ENCODE measurements around the gene DAGLB.
A peak's percentile ranks its signal among the peaks of the same experiment; 100 is the strongest.
"Not testable (repeated sequence)": the region's sequence is repeated elsewhere in the genome, so short reads cannot be mapped to it uniquely, and the experiment has no call there.

Gene DAGLB

GRCh38 chr7:6400243-6401105 is 47.3 kb downstream of the DAGLB start:
- DNase-seq = not testable (repeated sequence)

- DNase-seq = no peak
Observed at GRCh38 chr7:6399351-6399750, 48.4 kb downstream of the DAGLB start.

GRCh38 chr7:6398943-6399342 is 48.8 kb downstream of the DAGLB start:
- DNase-seq = peak in 7 of 58 donors; percentile 9 to 30 (median 22)

- peak in 1 of 58 donors; percentile 9 for DNase-seq
Observed at GRCh38 chr7:6397759-6398495, 49.8 kb downstream of the DAGLB start.

- DNase-seq = peak in 41 of 58 donors; percentile 15 to 80 (median 46)
Observed at GRCh38 chr7:6395898-6396595, 51.7 kb downstream of the DAGLB start.

- DNase-seq = no peak
Observed at GRCh38 chr7:6394114-6394513, 53.6 kb downstream of the DAGLB start.

GRCh38 chr7:6393667-6394056 is 54.1 kb downstream of the DAGLB start:
- no peak for DNase-seq

- DNase-seq = peak in 1 of 58 donors; percentile 30
Observed at GRCh38 chr7:6392712-6393666, 54.8 kb downstream of the DAGLB start.

- no peak for DNase-seq
Observed at GRCh38 chr7:6389728-6390127, 58.0 kb downstream of the DAGLB start.

- no peak for DNase-seq
Observed at GRCh38 chr7:6387734-6388294, 59.9 kb downstream of the DAGLB start.

- DNase-seq = no peak
Observed at GRCh38 chr7:6386779-6387178, 61.0 kb downstream of the DAGLB start.

GRCh38 chr7:6385909-6386560 is 61.7 kb downstream of the DAGLB start:
- no peak for DNase-seq

GRCh38 chr7:6385110-6385781 is 62.5 kb downstream of the DAGLB start:
- no peak for DNase-seq

- no peak for DNase-seq
Observed at GRCh38 chr7:6384327-6384726, 63.4 kb downstream of the DAGLB start.

GRCh38 chr7:6382817-6383216 is 64.9 kb downstream of the DAGLB start:
- DNase-seq = no peak

GRCh38 chr7:6381846-6382245 is 65.9 kb downstream of the DAGLB start:
- DNase-seq = not testable (repeated sequence)

- DNase-seq = no peak
Observed at GRCh38 chr7:6380310-6381095, 67.3 kb downstream of the DAGLB start.

- DNase-seq = no peak
Observed at GRCh38 chr7:6379886-6380285, 67.9 kb downstream of the DAGLB start.
